Skin of body (tissue), 2 donors: ENCODE results near the gene FGR. TPM values are rescaled to one million over a fixed set of nuclear protein-coding genes. Genes with fewer than 3 reads are reported as not detected.

Experiments
- DNase-seq: peaks from one replicate; lab custom pipeline; 2025; lab: John Stamatoyannopoulos, UW
- total RNA-seq: library from RNA; depleted of rRNA; stranded (reverse); fragments of >200 nt; gene quantifications from one replicate; pipeline ENCODE4 v1.2.3, GENCODE V29; 2014

FGR gene
- total RNA-seq, 1 donor from 2014 or later = 9.6 TPM

- DNase-seq = no peak
Measured at GRCh38 chr1:27589441-27589840, 45.5 kb downstream of the FGR start.

DNA sequence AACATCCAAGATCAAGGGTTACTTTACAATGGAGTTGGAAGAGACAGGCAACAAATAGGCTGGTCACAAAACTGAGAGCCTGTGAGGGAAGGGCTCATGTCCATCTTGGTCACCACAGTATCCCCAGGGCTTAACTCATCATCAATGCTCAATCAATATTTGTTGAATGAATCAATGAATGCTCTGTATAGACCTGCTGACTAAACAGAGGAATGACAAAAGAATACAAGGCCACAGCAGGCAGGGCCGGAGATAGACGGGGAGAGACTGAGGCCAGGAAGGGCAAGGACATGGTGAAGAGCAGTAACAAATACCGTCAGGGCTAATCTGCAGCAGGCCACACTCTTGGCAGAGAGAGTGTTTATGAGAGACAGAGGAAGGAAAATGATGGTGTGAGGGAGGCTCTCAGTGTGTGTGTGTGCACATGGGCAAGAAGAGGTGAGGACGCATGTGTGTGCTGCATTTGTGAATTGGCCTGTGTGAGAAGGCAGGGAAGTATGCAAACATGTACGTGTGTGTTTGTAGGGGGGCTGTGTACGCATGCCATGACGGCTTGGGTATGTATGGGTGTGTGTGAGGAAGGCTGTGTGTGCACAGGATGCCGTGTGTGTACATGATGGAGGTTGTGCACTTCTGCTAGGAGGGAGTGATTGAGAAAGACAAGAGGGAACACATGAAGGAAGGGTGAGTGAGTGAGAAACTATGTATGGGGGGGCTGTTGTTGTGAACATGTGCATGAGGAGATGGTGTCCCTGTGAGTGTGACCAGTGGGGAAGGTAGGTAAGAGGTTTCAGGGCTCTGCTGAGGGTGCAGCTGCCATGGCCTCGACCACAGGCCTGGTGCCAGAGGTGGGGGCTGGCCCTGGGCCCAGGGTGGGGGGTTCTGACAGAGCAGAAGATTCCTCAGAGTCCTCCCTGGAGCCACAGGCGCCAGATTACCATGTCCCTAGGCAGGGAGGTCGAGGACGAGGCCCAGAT lies 46.4 kb downstream of the FGR start:
- DNase-seq = no peak

GRCh38 chr1:27585684-27586083 lies 49.3 kb downstream of the FGR start:
- DNase-seq = no peak

- no peak for DNase-seq
Measured at GRCh38 chr1:27584453-27584852, 50.5 kb downstream of the FGR start.

- no peak for DNase-seq
Measured at GRCh38 chr1:27583479-27583878, 51.5 kb downstream of the FGR start.

DNA sequence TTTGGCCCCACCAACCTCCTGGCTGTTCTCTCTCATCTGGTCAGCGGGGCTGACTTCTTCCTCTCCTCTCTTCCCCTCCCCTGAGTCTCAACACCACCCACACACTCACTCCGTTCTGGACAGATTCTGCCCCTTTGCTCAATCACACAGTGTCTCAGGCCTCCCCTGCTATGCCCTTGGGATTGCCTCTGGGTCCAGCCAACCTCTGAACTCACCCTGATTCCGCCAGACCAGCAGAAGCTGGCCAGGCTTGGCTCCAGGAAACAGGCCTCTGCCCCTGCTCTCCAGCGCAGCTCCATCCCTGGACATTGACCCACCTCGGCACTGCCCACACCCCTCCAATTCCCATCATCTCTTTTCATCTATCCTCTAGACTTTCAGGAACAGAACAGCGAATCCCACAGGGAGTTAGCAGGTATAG lies 53.2 kb downstream of the FGR start:
- no peak for DNase-seq

- no peak for DNase-seq
Measured at GRCh38 chr1:27577504-27578188, 57.3 kb downstream of the FGR start.

GRCh38 chr1:27576806-27577227 lies 58.2 kb downstream of the FGR start:
- DNase-seq = no peak

- no peak for DNase-seq
Measured at GRCh38 chr1:27575840-27576331, 59.1 kb downstream of the FGR start.

DNA sequence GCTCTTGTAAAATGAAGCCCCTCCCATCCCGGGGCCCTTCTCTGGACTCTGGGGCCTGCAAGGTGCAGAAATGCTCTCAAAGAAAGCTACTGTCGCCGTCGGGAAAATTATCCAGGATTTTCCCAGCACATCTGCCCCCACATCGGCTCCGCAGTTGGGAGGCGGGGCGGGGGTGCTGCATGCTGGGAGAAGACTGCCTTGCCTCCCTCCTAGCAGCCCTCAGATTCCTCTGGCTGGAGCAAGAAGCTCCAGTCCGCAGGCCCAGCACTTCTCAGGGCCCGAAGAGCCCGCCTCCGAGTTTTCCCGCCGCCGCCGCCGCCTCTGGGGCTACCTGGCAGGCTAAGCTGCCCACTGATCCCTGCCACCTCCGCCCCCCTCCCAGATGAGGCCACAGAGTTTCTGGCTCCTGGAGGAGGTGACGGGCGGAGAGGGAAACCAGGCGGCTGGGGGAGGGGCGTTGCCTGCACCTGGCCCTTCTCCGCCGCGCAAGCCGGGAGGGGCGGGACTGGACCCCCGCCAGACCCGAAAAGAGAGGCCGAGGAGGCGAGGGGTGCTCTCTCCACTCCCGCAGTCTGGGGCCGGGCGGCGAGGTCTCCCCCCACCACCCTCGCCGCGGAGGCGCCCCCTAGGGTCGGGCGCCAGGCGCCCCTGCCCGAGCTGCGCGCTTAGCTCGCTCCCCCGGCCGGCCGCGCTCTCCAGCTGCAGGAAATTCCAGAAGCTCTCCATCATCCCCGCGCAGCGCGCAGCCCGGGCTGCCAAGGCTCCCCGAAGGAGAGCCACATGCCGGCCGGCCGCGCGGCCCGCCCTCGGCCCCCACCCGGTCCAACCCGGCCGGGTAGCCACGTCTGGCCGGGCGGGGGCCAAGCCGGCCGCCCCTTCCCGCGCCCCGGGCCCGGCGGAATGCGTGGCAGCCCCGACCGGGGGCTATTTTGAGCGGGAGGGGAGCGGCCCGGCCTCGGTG lies 59.8 kb downstream of the FGR start:
- peak; percentile 82 for DNase-seq

DNA sequence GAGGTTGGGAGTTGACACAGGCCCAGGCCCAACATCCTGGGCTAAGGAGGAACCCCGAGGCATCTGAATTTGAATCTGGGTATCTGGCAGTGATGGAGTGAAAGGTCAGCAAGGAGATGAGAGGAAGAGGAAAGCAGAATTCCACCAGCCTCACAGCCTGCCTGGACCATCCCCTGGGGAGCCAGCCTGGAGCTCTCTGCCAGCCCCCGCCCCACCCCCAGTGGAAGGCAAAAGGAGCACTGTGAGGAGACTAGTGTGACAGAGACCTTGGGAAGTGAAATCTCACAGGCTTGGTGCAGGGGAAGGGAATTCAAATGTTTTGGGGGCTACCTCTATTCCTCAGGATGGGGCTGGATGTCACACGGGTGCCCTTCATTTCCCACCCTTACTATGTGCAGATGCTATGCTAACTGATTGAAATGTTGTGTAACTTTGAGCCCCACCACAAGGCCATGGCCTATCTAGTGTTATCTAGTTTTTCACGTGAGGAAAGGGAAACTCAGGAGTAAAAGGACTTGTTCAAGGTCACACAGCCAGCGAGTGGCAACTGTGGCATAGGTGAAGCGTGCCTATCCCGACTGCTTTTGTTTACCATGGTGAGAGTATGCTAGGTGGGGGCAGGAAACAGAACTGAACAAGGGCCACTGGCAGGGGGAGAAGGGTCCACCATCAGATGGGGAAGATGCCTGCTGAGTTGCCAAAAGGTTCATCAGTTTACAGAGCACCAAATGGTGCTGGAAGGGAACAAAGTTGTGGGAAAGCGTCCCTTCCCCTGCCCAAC lies 60.8 kb downstream of the FGR start:
- DNase-seq = no peak

DNA sequence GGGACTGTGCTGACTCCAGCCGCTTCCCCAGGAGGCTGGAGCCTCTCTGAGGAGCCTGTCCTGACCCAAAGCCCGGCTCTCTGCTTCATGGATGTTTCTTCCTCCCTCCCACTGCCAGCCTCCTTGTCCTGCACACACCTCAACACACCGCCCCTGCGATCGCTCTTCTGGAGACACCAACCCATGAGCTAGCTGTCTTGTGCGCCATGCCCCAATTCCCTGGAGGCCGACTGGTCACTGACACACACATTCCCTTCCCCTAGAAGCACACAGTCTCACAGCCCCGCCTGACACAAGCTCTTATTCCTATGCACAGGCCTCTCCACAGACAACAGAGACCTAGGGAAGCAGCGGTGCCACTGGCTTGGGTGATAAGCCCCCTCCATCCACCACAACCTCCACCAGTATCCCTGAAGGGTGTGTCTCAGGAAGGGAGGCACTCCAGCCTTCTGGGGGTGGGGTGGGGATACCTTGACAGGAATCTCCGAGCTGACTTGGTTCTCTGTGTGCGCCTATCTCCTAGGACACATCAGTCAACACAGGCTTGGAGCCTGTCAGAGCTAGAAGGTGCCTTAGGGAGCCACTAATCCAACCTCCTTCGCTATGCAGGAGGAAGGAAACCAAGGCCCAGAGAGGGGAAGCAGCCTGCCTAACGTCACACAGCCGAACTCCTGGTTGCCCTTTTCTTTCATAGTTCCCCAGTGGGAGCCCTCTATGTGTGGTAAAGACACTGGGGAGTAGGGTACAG lies 62.1 kb downstream of the FGR start:
- peak; percentile 45 for DNase-seq

- no peak for DNase-seq
Measured at GRCh38 chr1:27572019-27572678, 62.8 kb downstream of the FGR start.

DNA sequence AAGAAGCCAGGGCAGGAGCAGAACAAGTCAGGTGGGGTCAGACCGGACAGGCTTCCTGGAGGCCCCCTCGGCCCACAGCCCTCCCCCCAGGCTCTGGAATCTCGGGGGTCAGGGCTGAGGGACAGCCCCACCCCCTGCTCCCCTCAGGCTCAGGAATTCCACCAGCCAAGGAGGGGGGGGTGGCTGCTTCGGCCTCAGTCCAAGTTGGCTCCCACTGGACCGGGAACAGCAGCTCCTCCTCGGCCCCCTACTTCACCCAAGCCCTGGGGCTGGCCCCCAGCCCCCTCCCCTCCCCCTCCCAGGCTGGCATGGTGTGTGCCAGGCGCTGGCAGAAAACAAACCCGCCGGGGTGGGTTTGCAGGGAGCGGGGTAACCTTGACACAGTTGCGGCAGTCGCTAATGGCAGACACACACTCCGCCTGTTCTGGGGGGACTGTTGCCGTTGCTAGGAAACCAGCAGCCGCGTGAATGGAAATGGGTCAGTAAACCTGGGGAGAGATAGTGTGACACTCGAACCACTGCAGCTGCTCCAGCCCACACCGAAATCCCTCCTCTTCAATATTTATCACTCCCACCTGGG lies 63.5 kb downstream of the FGR start:
- DNase-seq = peak; percentile 17

DNA sequence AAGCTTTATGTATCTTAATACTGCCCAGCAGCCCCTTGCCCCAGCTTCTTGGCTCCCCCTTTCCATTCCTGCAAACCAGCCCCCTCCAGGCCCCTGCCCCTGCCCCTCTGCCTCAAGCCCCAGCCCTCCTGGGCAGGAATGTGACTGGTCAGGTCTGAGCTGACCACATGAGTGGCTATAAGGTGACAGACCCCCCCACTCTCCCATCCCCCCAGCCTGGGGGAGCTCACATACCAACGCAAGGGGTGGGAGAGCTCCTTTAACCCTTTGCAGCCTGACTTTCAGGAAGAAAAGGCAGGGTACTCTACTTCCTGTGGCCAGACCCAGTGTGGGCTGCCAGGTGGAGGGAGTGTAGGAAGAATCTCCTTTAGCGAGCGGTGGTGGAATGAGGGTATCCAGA lies 64.2 kb downstream of the FGR start:
- no peak for DNase-seq

DNA sequence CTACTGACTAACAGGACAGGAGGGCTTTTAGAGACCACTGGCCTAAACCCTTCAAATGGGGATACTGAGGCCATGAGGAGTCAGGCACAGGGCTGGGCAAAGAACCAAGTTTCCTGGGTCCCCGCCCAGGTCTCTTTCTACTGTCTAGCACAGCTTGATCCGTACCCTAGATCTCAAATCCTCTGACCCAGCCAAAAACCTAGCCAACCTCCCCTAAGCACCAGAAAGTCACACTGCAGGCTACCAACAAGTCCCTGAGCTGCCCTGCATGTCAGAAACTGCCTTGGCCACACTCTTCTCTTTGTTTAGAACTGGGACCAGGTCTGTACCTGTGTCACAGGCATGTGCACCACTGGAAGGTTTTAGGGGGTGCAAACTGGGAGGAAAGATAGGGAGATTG lies 64.6 kb downstream of the FGR start:
- no peak for DNase-seq

GRCh38 chr1:27569506-27570291 lies 65.3 kb downstream of the FGR start:
- DNase-seq = no peak

DNA sequence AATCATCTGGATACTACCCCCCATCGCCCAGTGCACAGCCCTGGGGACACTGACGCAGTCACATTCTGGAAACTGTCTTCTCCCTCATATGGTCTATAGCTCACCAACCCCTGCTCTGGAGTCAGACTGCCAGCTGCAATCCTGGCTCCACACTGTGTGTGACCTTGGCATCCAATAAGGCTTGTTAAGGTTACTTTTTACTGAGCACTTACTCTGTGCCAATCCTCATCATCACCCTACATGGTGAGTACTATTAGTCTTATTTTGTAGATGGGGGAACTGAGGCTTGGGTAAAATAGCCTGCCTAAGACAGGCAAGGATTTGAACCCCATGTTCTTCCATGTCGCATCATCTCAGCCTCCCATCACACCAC lies 65.9 kb downstream of the FGR start:
- no peak for DNase-seq
